ENCODE data around the gene TNK1.
A peak's percentile ranks its signal among the peaks of the same experiment; 100 is the strongest.

Gene TNK1

DNA sequence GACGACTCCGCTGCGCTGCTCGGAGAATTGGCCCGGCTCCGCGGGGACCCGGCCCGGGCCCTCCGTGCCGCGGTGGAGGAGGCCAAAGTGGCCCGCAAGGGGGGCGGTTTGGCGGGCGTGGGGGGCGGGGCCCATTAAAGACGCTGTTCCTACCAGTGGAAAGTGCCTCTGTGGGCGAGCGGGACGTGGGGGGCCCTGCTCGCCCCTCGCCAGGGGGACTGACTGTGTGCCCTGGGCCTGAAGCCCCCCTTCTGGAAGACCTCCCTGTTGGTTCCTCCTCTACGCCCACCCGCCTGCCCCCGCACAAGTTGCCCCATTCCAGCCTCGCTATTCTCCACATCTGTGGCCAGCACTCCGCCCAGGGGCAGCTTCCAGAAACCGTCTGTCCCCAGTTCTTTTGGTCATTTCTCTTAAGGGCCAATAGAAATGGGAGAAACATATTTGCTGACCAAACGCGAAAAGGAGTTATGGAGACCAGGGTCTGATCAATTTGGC is 56.5 kb downstream of the TNK1 start:
- ChIA-PET POLR2A (interaction anchor here (0.7 to 3.5 kb wide), 6 partner anchors 8 to 81 kb away, joined by 3 to 45 read pairs (median 5); partner anchors contain the start of genes CHRNB1, POLR2A and TMEM256), CTCF (interaction anchor here (0.6 to 3.9 kb wide), 28 partner anchors 8 to 377 kb away, joined by 3 to 37 read pairs (median 5); partner anchors contain the start of genes CHRNB1, NEURL4, SLC2A4 and SLC35G6)
- no peaks in the 10 kb centered on the region for H3K36me3 ChIP-seq (ENCODE audit: control insufficient read depth in 2 of 2, insufficient read depth in 1 of 2, low read length in 2 of 2)
- peak overlapping the region; percentile 9; the same call in 1 of the 2 replicates for H3K27ac ChIP-seq (ENCODE audit: extremely low read depth, low read depth, low read length)
- no peaks in the 10 kb centered on the region for H3K9me3 ChIP-seq (ENCODE audit: control insufficient read depth, insufficient read depth, low read depth, low read length)
- TF ChIP-seq ZNF354C (tag by site-specific recombination; IDR thresholded peaks at IDR 0.05; ENCODE audit: borderline replicate concordance, low read depth), result no peak
- TF ChIP-seq ZFHX2 (tag by site-specific recombination; conservative IDR thresholded peaks at IDR 0.05), result peak; percentile 49; the same call in 1 of the 2 replicates
- H3K4me1 ChIP-seq (ENCODE audit: control insufficient read depth, insufficient read depth, low read length), result peaks cover 18% of the 10 kb centered on the region
- no peak overlapping the region for H3K4me3 ChIP-seq (ENCODE audit: low read depth, low read length)

DNA sequence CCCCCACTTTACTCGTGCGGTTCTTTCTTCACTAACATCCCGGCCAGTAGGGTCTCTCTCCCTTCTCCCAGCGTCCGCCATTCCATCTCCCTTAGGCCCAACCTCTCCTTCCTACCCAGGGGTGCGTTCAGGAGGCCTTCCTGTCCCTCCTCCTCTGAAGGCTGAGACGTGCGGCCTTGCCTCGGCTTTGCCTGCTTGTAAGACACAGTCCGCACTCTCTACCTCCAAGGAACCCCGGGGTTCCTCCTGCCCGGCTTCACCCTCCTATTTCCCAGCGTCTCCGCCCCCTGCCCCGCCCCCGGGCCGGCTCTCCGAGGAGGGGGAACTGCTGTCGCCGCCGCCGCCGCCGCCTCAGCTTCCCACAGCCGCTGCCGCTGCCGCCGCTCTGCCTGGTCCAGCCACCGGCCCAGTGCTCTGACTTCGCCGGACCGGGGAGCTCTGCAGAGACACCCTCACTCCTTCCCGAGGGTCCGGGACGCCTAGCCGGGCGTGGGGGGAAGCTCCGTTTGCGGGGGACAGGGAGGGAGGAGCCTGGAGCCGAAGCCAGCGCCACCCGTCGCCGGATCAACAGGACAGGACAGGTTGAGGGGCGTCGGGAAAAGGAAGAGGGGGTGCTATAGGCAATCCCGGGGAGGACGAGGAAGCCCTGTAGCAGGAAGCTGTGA is 57.2 kb downstream of the TNK1 start:
- Histone ChIP-seq H3K4me3 (ENCODE audit: low read depth, low read length) (no peak overlapping the region), H3K27ac (ENCODE audit: extremely low read depth, low read depth, low read length) (0 out of 2 replicates have a peak overlapping the region, but pooled peaks have one; percentile 9), H3K4me1 (ENCODE audit: control insufficient read depth, insufficient read depth, low read length) (peaks cover 18% of the 10 kb centered on the region), H3K36me3 (ENCODE audit: control insufficient read depth in 2 of 2, insufficient read depth in 1 of 2, low read length in 2 of 2) (no peaks in the 10 kb centered on the region), H3K9me3 (ENCODE audit: control insufficient read depth, insufficient read depth, low read depth, low read length) (no peaks in the 10 kb centered on the region)
- POLR2A ChIA-PET, result interaction anchor here (0.5 kb wide), 1 partner anchor 757 kb away, joined by 4 read pairs; no protein-coding TSS in a partner anchor
- TF ChIP-seq KLF16 (tag by site-specific recombination; IDR thresholded peaks at IDR 0.05) (no peak), ZNF777 (tag by site-specific recombination; IDR thresholded peaks at IDR 0.05; ENCODE audit: borderline replicate concordance) (no peak), ZNF776 (tag by site-specific recombination; IDR thresholded peaks at IDR 0.05; ENCODE audit: borderline replicate concordance) (no peak), KLF10 (tag by site-specific recombination; IDR thresholded peaks at IDR 0.05) (no peak)
- CTCF ChIA-PET, result interaction anchor here (0.8 to 3.9 kb wide), 4 partner anchors 7 to 123 kb away, joined by 3 to 37 read pairs (median 8); partner anchors contain the start of genes CHRNB1 and TMEM95

DNA sequence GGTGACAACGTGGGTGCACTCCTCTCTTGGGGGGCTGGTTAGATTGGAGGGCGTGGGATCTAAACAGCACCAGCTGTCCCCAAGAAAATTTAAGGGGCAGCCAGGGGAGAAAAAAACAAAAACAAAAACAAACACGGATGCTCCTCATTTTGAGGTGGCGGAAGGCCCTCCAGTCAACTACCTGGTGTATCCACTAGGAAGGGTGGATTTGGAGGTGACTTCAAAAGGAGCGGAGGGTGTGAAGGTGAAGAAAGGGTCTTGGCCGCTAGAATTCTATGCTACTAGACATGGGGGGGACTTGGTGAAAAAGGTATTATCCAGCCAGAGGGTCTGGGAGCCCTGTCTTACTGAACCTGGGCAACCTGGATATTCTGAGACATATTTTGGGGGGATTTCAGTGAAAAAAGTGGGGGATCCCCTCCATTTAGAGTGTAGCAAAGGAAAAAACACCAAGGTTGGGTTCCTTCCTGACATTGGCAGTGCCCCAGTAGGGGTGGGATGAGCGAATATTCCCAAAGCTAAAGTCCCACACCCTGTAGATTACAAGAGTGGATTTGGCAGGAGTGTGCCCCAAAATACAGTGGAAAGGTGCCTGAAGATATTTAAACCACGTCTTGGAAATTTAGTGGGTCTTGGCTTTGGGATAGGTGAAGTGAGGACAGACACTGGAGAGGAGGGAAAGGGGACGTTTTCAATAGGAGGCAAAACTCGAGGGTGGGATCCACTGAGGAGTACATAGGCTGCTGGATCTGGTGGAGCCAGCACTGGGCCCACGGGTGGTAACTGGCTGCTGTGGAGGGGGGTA is 58.0 kb downstream of the TNK1 start:
- no peaks in the 10 kb centered on the region for H3K36me3 ChIP-seq (ENCODE audit: control insufficient read depth in 2 of 2, insufficient read depth in 1 of 2, low read length in 2 of 2)
- H3K9me3 ChIP-seq (ENCODE audit: control insufficient read depth, insufficient read depth, low read depth, low read length), result no peaks in the 10 kb centered on the region
- TF ChIP-seq ZNF223 (tag by site-specific recombination; IDR thresholded peaks at IDR 0.05), result no peak
- peak; percentile 12; the same call in 1 of the 2 replicates for TF ChIP-seq IKZF3 (tag by site-specific recombination; IDR thresholded peaks at IDR 0.05)
- TF ChIP-seq ZNF350 (tag by site-specific recombination; IDR thresholded peaks at IDR 0.05), result no peak
- TF ChIP-seq ZNF610 (tag by site-specific recombination; IDR thresholded peaks at IDR 0.05; ENCODE audit: borderline replicate concordance), result no peak
- no peak for TF ChIP-seq ZNF560 (tag by site-specific recombination; IDR thresholded peaks at IDR 0.05; ENCODE audit: borderline replicate concordance)
- TF ChIP-seq ZNF426 (tag by site-specific recombination; IDR thresholded peaks at IDR 0.05), result no peak
- peak; percentile 63 for TF ChIP-seq ZNF335 (tag by site-specific recombination; conservative IDR thresholded peaks at IDR 0.05)
- TF ChIP-seq, protein P1, sequence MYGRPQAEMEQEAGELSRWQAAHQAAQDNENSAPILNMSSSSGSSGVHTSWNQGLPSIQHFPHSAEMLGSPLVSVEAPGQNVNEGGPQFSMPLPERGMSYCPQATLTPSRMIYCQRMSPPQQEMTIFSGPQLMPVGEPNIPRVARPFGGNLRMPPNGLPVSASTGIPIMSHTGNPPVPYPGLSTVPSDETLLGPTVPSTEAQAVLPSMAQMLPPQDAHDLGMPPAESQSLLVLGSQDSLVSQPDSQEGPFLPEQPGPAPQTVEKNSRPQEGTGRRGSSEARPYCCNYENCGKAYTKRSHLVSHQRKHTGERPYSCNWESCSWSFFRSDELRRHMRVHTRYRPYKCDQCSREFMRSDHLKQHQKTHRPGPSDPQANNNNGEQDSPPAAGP (tag by site-specific recombination; IDR thresholded peaks at IDR 0.05), result no peak
- no peak overlapping the region for H3K4me3 ChIP-seq (ENCODE audit: low read depth, low read length)
- peaks cover 18% of the 10 kb centered on the region for H3K4me1 ChIP-seq (ENCODE audit: control insufficient read depth, insufficient read depth, low read length)
- ChIA-PET CTCF (interaction anchor here (0.8 to 3.8 kb wide), 3 partner anchors 37 to 122 kb away, joined by 3 to 18 read pairs (median 3); partner anchors contain the start of gene TMEM95), POLR2A (interaction anchor here (0.5 to 3.1 kb wide), 3 partner anchors 35 to 756 kb away, joined by 3 to 21 read pairs (median 4); partner anchors contain the start of genes POLR2A and TMEM256)
- no peak overlapping the region for H3K27ac ChIP-seq (ENCODE audit: extremely low read depth, low read depth, low read length)

All from HEK293 (cell line).